Body of pancreas (tissue), 4 donors: Measurements from ENCODE around the gene ACRBP.

ENCODE experiments used
- CTCF ChIP-seq, 7 experiments: fragments of 450-650 bp in 4 of 7; fragments of 200-600 bp in 3 of 7; sonication (generic) in 3 of 7; IDR thresholded peaks; one replicate each; pipeline ENCODE4 v1.5.1; 2016 to 2019; ENCODE audit warnings: antibody characterized with exemption in 7 of 7
- POLR2A ChIP-seq, 3 donors: fragments of 450-650 bp; IDR thresholded peaks; one replicate each; pipeline ENCODE4 v1.6.1; 2016; ENCODE audit warnings: antibody characterized with exemption in 3 of 3, mild to moderate bottlenecking in 2 of 3

GRCh38 chr12:6688543-6688998, 41.3 kb upstream of the ACRBP start:
- TF ChIP-seq CTCF (IDR thresholded peaks at IDR 0.05) (no peak), POLR2A (IDR thresholded peaks at IDR 0.05) (no peak)
